HG02678 (cell line): ENCODE measurements around the gene SPRYD7.

Source experiments
- ATAC-seq: cut with Tn5 transposase; IDR thresholded peaks from one replicate; pipeline ENCODE4 v1.9.1; 2021; ENCODE audit warnings: mild to moderate bottlenecking, moderate library complexity; ENCODE audit not compliant: unreplicated experiment

SPRYD7 gene

GRCh38 chr13:49864509-49864908 lies 71.6 kb downstream of the SPRYD7 start:
- no peak for ATAC-seq
